HL-60 (cell line): Measurements from ENCODE around the gene MDGA2.
A peak's percentile ranks its signal among the peaks of the same experiment; 100 is the strongest.

ENCODE experiments used
- DNase-seq, 2 experiments: peaks; one replicate each; pipeline ENCODE4 v3.0.0-alpha.2; 2010 to 2020; ENCODE audit warnings: low read depth in 1 of 2, low spot score in 1 of 2
- H3K27ac ChIP-seq: fragments of 250-450 bp; sonication (Bioruptor Pico); replicated peaks from 2 replicates; pipeline ENCODE4 v1.5.1; 2020; ENCODE audit warnings: mild to moderate bottlenecking, moderate library complexity
- H3K27me3 ChIP-seq: fragments of 250-450 bp; sonication (Bioruptor Pico); 2 replicates; pipeline ENCODE4 v1.5.1; 2021; ENCODE audit warnings: mild to moderate bottlenecking, moderate library complexity; ENCODE audit not compliant: insufficient read depth, poor library complexity, severe bottlenecking
- H3K4me3 ChIP-seq: replicated peaks from 2 replicates; pipeline ENCODE4 v1.5.1; 2011; ENCODE audit warnings: mild to moderate bottlenecking, control low read depth, low read length; ENCODE audit not compliant: insufficient read depth
- CTCF ChIP-seq: IDR thresholded peaks from one replicate; pipeline ENCODE4 v1.5.1; 2011; ENCODE audit warnings: low read length, control low read depth, inconsistent platforms; ENCODE audit not compliant: insufficient read depth
- GABPA ChIP-seq: IDR thresholded peaks from 2 replicates; pipeline ENCODE4 v1.6.1; 2012; ENCODE audit warnings: low read depth
- POLR2AphosphoS5 ChIP-seq: IDR thresholded peaks from 2 replicates; pipeline ENCODE4 v1.6.1; 2012; ENCODE audit warnings: low read depth
- REST ChIP-seq: IDR thresholded peaks from 2 replicates; pipeline ENCODE4 v1.6.1; 2012; ENCODE audit warnings: low read depth; ENCODE audit not compliant: insufficient replicate concordance
- SPI1 ChIP-seq: IDR thresholded peaks from 2 replicates; pipeline ENCODE4 v1.6.1; 2012; ENCODE audit warnings: low read depth, mild to moderate bottlenecking, borderline replicate concordance

MDGA2 gene

GRCh38 chr14:47674543-47675465 is 601 bp downstream of the MDGA2 start:
- Histone ChIP-seq H3K4me3 (peak overlapping the region; percentile 55), H3K27me3 (peaks cover 31% of the 10 kb centered on the region), H3K27ac (no peak overlapping the region)
- TF ChIP-seq REST (no peak), CTCF (no peak), SPI1 (no peak), GABPA (no peak), POLR2AphosphoS5 (no peak)
- peak in 1 of 2 experiments; percentile 4 for DNase-seq

GRCh38 chr14:47674148-47674542 is 1.3 kb downstream of the MDGA2 start:
- TF ChIP-seq CTCF, result no peak
- TF ChIP-seq GABPA, result no peak
- TF ChIP-seq REST, result no peak
- no peak for TF ChIP-seq POLR2AphosphoS5
- no peak for TF ChIP-seq SPI1
- no peak overlapping the region for H3K27ac ChIP-seq
- H3K27me3 ChIP-seq, result peaks cover 31% of the 10 kb centered on the region
- peak overlapping the region; percentile 55 for H3K4me3 ChIP-seq
- no peak for DNase-seq

GRCh38 chr14:47665337-47666134 is 9.9 kb downstream of the MDGA2 start:
- H3K27me3 ChIP-seq, result no peaks in the 10 kb centered on the region

More at GRCh38 chr14:47665337-47666134, 9.9 kb downstream of the MDGA2 start:
- DNase-seq, result no peak
- TF ChIP-seq CTCF (no peak), POLR2AphosphoS5 (no peak), SPI1 (no peak), REST (no peak), GABPA (no peak)
- H3K27ac ChIP-seq, result no peak overlapping the region
- H3K4me3 ChIP-seq, result no peak overlapping the region
